Vagina (tissue), 2 donors: ENCODE measurements around the gene KLHL29. TPM values are rescaled to one million over a fixed set of nuclear protein-coding genes. Genes with fewer than 3 reads are reported as not detected.

Source experiments
- DNase-seq, 2 donors: peaks; one replicate each; pipeline ENCODE4 v3.0.0-alpha.2; 2017; ENCODE audit errors: extremely low spot score in 2 of 2
- H3K27ac ChIP-seq: fragments of 200-600 bp; sonication (generic); one replicate; pipeline ENCODE4 v1.5.1; 2019
- H3K27me3 ChIP-seq: fragments of 200-600 bp; sonication (generic); one replicate; pipeline ENCODE4 v1.5.1; 2019
- H3K36me3 ChIP-seq, 2 donors: fragments of 200-600 bp; sonication (generic); one replicate each; pipeline ENCODE4 v1.5.1; 2017 to 2019
- H3K4me1 ChIP-seq: fragments of 200-600 bp; sonication (generic); one replicate; pipeline ENCODE4 v1.5.1; 2019
- H3K4me3 ChIP-seq, 2 donors: fragments of 200-600 bp; sonication (generic); 1 replicate in 1 of 2; 2 replicates in 1 of 2; pipeline ENCODE4 v1.5.1; 2016 to 2019
- H3K9me3 ChIP-seq: fragments of 200-600 bp; sonication (generic); one replicate; pipeline ENCODE4 v1.5.1; 2019
- POLR2A ChIP-seq, 2 donors: fragments of 450-650 bp; IDR thresholded peaks; one replicate each; pipeline ENCODE4 v1.6.1; 2017; ENCODE audit warnings: antibody characterized with exemption in 2 of 2, mild to moderate bottlenecking in 2 of 2, moderate library complexity in 2 of 2
- POLR2AphosphoS5 ChIP-seq, 2 donors: sonication (generic); formaldehyde crosslinking; IDR thresholded peaks; one replicate each; pipeline ENCODE4 v1.9.0; 2017; ENCODE audit warnings: antibody characterized with exemption in 2 of 2, mild to moderate bottlenecking in 2 of 2, low read depth in 1 of 2; ENCODE audit not compliant: insufficient read depth in 1 of 2
- intact Hi-C: fragments of 100-400 bp; cut with DNase I; formaldehyde crosslinking; loops from one replicate; pipeline ENCODE4 v1.15.1; 2023
- total RNA-seq: library from RNA; depleted of rRNA; stranded (reverse); fragments of >200 nt; gene quantifications from one replicate; pipeline ENCODE4 v1.2.3, GENCODE V29; 2016
- TF ChIP-seq, protein P1 (sequence below), 3 experiments: fragments of 450-650 bp in 2 of 3; fragments of 200-600 bp in 1 of 3; sonication (generic) in 1 of 3; IDR thresholded peaks; one replicate each; pipeline ENCODE4 v1.5.1; 2017 to 2019; ENCODE audit warnings: antibody characterized with exemption in 3 of 3, mild to moderate bottlenecking in 2 of 3, moderate library complexity in 2 of 3

Gene KLHL29
- total RNA-seq, 1 donor from 2014 or later, result 19.4 TPM

DNA sequence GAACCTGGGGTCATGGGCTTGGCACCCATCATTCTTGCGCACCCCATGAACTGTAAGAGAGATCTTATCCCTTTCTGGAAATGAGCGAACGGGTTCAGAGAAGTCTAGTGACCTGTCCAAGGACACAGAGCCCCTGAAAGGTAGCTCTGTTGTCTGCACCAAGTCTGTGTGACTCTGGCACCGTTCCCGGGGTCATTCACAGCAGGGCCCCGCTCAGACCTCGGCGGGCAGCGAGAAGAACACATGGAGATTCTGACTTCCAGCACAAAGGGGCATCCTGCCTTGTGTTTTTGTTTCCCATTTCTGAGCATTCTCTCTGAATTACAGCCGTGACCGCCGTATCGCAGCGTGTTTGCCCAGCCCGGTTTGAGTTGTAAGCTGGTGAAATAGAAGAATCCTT is 231.7 kb downstream of the KLHL29 start:
- intact Hi-C loops, result loop anchor here (5.0 kb wide), 1 partner anchor 229 kb away; the partner anchor contains the start of gene KLHL29
- peaks cover 43% of the 10 kb centered on the region for H3K4me1 ChIP-seq
- H3K27me3 ChIP-seq, result no peaks in the 10 kb centered on the region
- H3K27ac ChIP-seq, result peak overlapping the region; percentile 92
- H3K4me3 ChIP-seq, result no peak overlapping the region
- TF ChIP-seq POLR2AphosphoS5 (IDR thresholded peaks at IDR 0.05; ENCODE audit: insufficient read depth in 1 of 2, low read depth in 1 of 2) (no peak), POLR2A (IDR thresholded peaks at IDR 0.05) (no peak)
- TF ChIP-seq, protein P1, sequence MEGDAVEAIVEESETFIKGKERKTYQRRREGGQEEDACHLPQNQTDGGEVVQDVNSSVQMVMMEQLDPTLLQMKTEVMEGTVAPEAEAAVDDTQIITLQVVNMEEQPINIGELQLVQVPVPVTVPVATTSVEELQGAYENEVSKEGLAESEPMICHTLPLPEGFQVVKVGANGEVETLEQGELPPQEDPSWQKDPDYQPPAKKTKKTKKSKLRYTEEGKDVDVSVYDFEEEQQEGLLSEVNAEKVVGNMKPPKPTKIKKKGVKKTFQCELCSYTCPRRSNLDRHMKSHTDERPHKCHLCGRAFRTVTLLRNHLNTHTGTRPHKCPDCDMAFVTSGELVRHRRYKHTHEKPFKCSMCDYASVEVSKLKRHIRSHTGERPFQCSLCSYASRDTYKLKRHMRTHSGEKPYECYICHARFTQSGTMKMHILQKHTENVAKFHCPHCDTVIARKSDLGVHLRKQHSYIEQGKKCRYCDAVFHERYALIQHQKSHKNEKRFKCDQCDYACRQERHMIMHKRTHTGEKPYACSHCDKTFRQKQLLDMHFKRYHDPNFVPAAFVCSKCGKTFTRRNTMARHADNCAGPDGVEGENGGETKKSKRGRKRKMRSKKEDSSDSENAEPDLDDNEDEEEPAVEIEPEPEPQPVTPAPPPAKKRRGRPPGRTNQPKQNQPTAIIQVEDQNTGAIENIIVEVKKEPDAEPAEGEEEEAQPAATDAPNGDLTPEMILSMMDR (IDR thresholded peaks at IDR 0.05), result no peak
- H3K9me3 ChIP-seq, result no peaks in the 10 kb centered on the region
- no peaks in the 10 kb centered on the region for H3K36me3 ChIP-seq
- no peak for DNase-seq

DNA sequence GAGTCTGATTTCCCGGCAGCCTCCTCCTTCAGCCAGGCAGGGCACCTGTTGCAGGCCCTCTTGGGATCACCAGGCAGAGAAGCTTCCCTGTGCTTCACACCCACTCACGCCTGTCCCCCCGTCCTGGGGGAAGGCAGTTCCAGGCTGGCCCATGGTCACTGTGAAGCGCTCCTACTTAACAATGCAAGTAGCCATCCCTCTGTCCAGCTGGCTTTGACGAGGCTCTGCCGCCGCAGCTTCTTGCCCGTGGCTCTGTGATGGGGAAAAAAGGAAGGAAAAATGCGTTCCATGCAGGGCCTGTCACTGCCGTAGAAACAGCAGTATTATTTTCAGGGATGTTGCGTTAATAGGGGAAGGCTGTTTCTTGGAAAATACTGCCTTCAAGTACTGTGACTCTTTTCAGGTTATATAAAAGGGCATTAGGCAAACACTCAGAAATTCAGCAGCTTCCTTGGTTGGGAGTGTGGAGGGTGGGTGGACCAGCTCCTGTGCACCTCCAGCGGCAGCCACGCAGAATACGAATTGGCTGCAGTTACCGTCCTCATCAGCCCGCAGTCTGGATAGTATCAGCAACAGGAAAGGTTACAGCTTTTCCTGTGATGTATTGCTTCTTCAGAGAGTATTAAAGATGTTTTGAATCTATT is 232.3 kb downstream of the KLHL29 start:
- H3K27ac ChIP-seq, result peak overlapping the region; percentile 92
- no peak for TF ChIP-seq POLR2A (IDR thresholded peaks at IDR 0.05)
- TF ChIP-seq, protein P1 (IDR thresholded peaks at IDR 0.05), result peak in 1 of 3 experiments; percentile 49
- intact Hi-C loops, result loop anchor here (5.0 kb wide), 1 partner anchor 230 kb away; the partner anchor contains the start of gene KLHL29
- DNase-seq, result peak in 1 of 2 donors; percentile 93
- H3K27me3 ChIP-seq, result no peaks in the 10 kb centered on the region
- H3K4me1 ChIP-seq, result peaks cover 43% of the 10 kb centered on the region
- H3K4me3 ChIP-seq, result peak overlapping the region in 1 of 2 donors; percentile 18
- no peaks in the 10 kb centered on the region for H3K36me3 ChIP-seq
- H3K9me3 ChIP-seq, result no peaks in the 10 kb centered on the region

DNA sequence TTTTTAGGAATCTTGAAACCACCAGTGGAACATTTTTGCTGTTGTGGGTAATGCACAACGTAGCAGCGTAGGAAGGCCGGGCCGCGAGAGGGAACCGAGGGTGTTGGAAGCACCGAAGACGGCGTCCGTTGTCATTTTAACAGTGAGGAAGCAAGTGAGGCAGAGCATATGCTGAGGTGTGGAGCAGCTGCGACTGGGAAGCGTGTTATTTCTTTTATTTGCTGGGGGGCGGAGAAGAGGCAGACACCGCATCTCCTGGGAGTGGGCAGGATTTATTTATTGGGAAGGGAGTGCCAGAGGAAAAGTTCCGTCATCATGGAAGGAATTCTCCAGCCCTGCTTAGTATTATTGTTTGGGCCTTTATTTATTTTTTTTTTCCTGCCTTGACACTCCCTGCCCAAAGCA is 232.8 kb downstream of the KLHL29 start:
- TF ChIP-seq, protein P1 (IDR thresholded peaks at IDR 0.05), result no peak
- TF ChIP-seq POLR2AphosphoS5 (IDR thresholded peaks at IDR 0.05; ENCODE audit: insufficient read depth in 1 of 2, low read depth in 1 of 2) (peak; percentile 7 to 79), POLR2A (IDR thresholded peaks at IDR 0.05) (no peak)
- Histone ChIP-seq H3K4me3 (peak overlapping the region in 1 of 2 donors; percentile 18), H3K4me1 (peaks cover 43% of the 10 kb centered on the region), H3K27ac (peak overlapping the region; percentile 92), H3K27me3 (no peaks in the 10 kb centered on the region), H3K9me3 (no peaks in the 10 kb centered on the region), H3K36me3 (no peaks in the 10 kb centered on the region)
- DNase-seq, result no peak
- intact Hi-C loops, result loop anchor here (5.0 kb wide), 1 partner anchor 231 kb away; the partner anchor contains the start of gene KLHL29

DNA sequence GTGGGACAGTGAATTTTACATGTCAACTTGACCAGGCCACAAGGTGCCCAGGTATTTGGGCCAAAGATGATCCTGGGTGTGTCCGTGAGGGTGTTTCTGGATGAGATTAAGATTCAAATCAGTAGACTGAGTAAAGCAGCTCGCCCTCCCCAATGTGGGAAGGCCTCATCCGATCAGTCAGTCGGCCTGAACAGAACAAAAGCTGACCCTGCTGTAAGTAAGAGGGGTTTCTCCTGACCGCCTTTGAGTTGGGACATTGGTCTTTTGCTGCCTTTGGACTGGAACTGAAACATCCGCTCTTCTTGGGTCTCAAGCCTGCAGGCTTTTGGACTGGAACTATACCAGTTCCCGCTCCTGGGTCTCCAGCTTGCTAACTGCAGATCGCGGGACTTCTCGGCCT is 233.3 kb downstream of the KLHL29 start:
- Histone ChIP-seq H3K27me3 (no peaks in the 10 kb centered on the region), H3K4me3 (no peak overlapping the region), H3K4me1 (peaks cover 48% of the 10 kb centered on the region), H3K9me3 (no peaks in the 10 kb centered on the region), H3K36me3 (no peaks in the 10 kb centered on the region), H3K27ac (peak overlapping the region; percentile 92)
- intact Hi-C loops, result loop anchor here (5.0 kb wide), 1 partner anchor 231 kb away; the partner anchor contains the start of gene KLHL29
- TF ChIP-seq, protein P1 (IDR thresholded peaks at IDR 0.05), result no peak
- TF ChIP-seq POLR2A (IDR thresholded peaks at IDR 0.05), result no peak
- TF ChIP-seq POLR2AphosphoS5 (IDR thresholded peaks at IDR 0.05; ENCODE audit: insufficient read depth in 1 of 2, low read depth in 1 of 2), result no peak
- DNase-seq, result no peak
